HepG2 (cell line): Measurements from ENCODE around the gene SLC19A3. TPM values are rescaled to one million over a fixed set of nuclear protein-coding genes. Genes with fewer than 3 reads are reported as not detected.

Source experiments
- ATAC-seq: fragments of 200-7000 bp; cut with Tn5 transposase; 3 replicates; pipeline ENCODE4 v1.9.1; 2020; ENCODE audit warnings: mild to moderate bottlenecking, moderate library complexity
- BruUV-seq: library from RNA; stranded (reverse); fragments of 400-500 nt; replicated peaks from 2 replicates; lab custom pipeline; 2021; lab: Mats Ljungman, UMichigan
- CTCF ChIA-PET: fragments of 300-600 bp; formaldehyde crosslinking; extraction: SDS; loops from one replicate; lab custom pipeline; 2021; ENCODE audit warnings: low total read pairs, inconsistent platforms, low intra/inter-chr PET ratio; lab: Yijun Ruan, JAX
- POLR2A ChIA-PET: fragments of 350-600 bp; sonication (Branson Sonifier 250); formaldehyde crosslinking; loops from one replicate; lab custom pipeline; 2020; ENCODE audit warnings: antibody characterized with exemption, inconsistent platforms; lab: Yijun Ruan, JAX
- DNase-seq: peaks from one replicate; pipeline ENCODE4 v3.0.0-alpha.2; 2015; ENCODE audit warnings: low spot score
- FAIRE-seq: peaks from 3 replicates; lab custom pipeline; 2011; peaks lifted over from hg19 to GRCh38; lab: Jason Lieb, UNC
- H2AFZ ChIP-seq: one replicate; pipeline ENCODE4 v1.6.1; 2011; ENCODE audit warnings: low read length, inconsistent platforms
- H3K27ac ChIP-seq: fragments of 300-600 bp; 3 replicates; pipeline ENCODE4 v1.8.0; 2011; ENCODE audit warnings: mixed run types, mild to moderate bottlenecking, mixed read lengths, low read length, inconsistent platforms; ENCODE audit not compliant: insufficient read depth; ENCODE audit errors: extremely low read length
- H3K27me3 ChIP-seq, 2 experiments: fragments of 200-600 bp in 1 of 2; 2 replicates in 1 of 2; 3 replicates in 1 of 2; pipeline versions ENCODE4 v1.6.0 to v1.8.0; 2011; ENCODE audit warnings: low read length in 2 of 2, mild to moderate bottlenecking in 2 of 2, moderate library complexity in 2 of 2, inconsistent platforms in 1 of 2; ENCODE audit not compliant: insufficient read depth in 2 of 2, control insufficient read depth in 1 of 2
- H3K36me3 ChIP-seq, 2 experiments: fragments of 200-600 bp in 1 of 2; replicated peaks in 1 of 2; 2 replicates in 1 of 2; 3 replicates in 1 of 2; pipeline versions ENCODE4 v1.5.1 to v1.8.0; 2011; ENCODE audit warnings: low read length in 2 of 2, inconsistent platforms in 1 of 2; ENCODE audit not compliant: insufficient read depth in 2 of 2, control insufficient read depth in 1 of 2
- H3K4me1 ChIP-seq: 2 replicates; pipeline ENCODE4 v1.5.1; 2012; ENCODE audit warnings: low read length, inconsistent platforms; ENCODE audit not compliant: insufficient read depth
- H3K4me2 ChIP-seq: 2 replicates; pipeline ENCODE4 v1.6.0; 2011; ENCODE audit warnings: low read depth, low read length, inconsistent platforms
- H3K4me3 ChIP-seq, 3 experiments: fragments of 200-600 bp in 1 of 3; sonication (generic), shearing (Covaris generic) in 1 of 3; replicated peaks in 1 of 3; 2 replicates each; pipeline ENCODE4 v1.5.1; 2011 to 2016; ENCODE audit warnings: low read length in 3 of 3, inconsistent platforms in 2 of 3, low read depth in 2 of 3, mild to moderate bottlenecking in 2 of 3, control low read depth in 1 of 3, mixed read lengths in 1 of 3; ENCODE audit not compliant: insufficient read depth in 1 of 3
- H3K79me2 ChIP-seq: one replicate; pipeline ENCODE4 v1.6.1; 2011; ENCODE audit warnings: low read length, inconsistent platforms; ENCODE audit not compliant: insufficient read depth
- H3K9ac ChIP-seq: 2 replicates; pipeline ENCODE4 v1.6.0; 2011; ENCODE audit warnings: mild to moderate bottlenecking, low read depth, low read length, inconsistent platforms; ENCODE audit not compliant: insufficient read depth
- H3K9me3 ChIP-seq: 2 replicates; pipeline ENCODE4 v1.5.1; 2012; ENCODE audit warnings: mild to moderate bottlenecking, low read length
- H4K20me1 ChIP-seq: 2 replicates; pipeline ENCODE4 v1.6.0; 2011; ENCODE audit warnings: inconsistent platforms, mild to moderate bottlenecking, low read length, moderate library complexity; ENCODE audit not compliant: insufficient read depth
- FOXO1 ChIP-seq: sonication (generic); formaldehyde crosslinking; IDR thresholded peaks from 2 replicates; pipeline ENCODE4 v1.4.0; 2020; ENCODE audit warnings: missing genetic modification reagents
- KAT8 ChIP-seq: IDR thresholded peaks from 2 replicates; pipeline ENCODE4 v1.6.1; 2016; ENCODE audit warnings: missing genetic modification reagents, missing compliant biosample characterization
- MIER2 ChIP-seq: IDR thresholded peaks from 2 replicates; pipeline ENCODE4 v1.6.1; 2016; ENCODE audit warnings: missing biosample characterization, missing genetic modification reagents
- MIER3 ChIP-seq: IDR thresholded peaks from 2 replicates; pipeline ENCODE4 v1.6.1; 2016; ENCODE audit warnings: missing compliant biosample characterization, borderline replicate concordance
- NR2C2 ChIP-seq: sonication (generic); formaldehyde crosslinking; IDR thresholded peaks from 2 replicates; pipeline ENCODE4 v1.4.0; 2020; ENCODE audit warnings: missing genetic modification reagents, mild to moderate bottlenecking, moderate library complexity, borderline replicate concordance
- NR2F2 ChIP-seq: IDR thresholded peaks from 2 replicates; pipeline ENCODE4 v1.6.1; 2012; ENCODE audit warnings: low read depth, inconsistent platforms, borderline replicate concordance
- PHF21A ChIP-seq: sonication (generic); formaldehyde crosslinking; IDR thresholded peaks from 2 replicates; pipeline ENCODE4 v1.5.0; 2020; ENCODE audit warnings: mild to moderate bottlenecking, missing genetic modification reagents
- POGZ ChIP-seq: sonication (generic); formaldehyde crosslinking; IDR thresholded peaks from 2 replicates; pipeline ENCODE4 v1.4.0; 2020; ENCODE audit warnings: mild to moderate bottlenecking, missing genetic modification reagents
- PPARG ChIP-seq: conservative IDR thresholded peaks from 2 replicates; pipeline ENCODE4 v1.6.1; 2016; ENCODE audit warnings: missing biosample characterization, missing genetic modification reagents
- RCOR2 ChIP-seq: IDR thresholded peaks from 2 replicates; pipeline ENCODE4 v1.6.1; 2016; ENCODE audit warnings: missing biosample characterization, missing genetic modification reagents
- REPIN1 ChIP-seq: sonication (generic); formaldehyde crosslinking; IDR thresholded peaks from 2 replicates; pipeline ENCODE4 v1.8.0; 2022; ENCODE audit warnings: missing genetic modification reagents, low read depth, mild to moderate bottlenecking, borderline replicate concordance
- SP4 ChIP-seq: sonication (generic); formaldehyde crosslinking; IDR thresholded peaks from 2 replicates; pipeline ENCODE4 v1.8.1; 2023; ENCODE audit warnings: mild to moderate bottlenecking, missing genetic modification reagents
- ZMYM3 ChIP-seq: sonication (generic); formaldehyde crosslinking; IDR thresholded peaks from 2 replicates; pipeline ENCODE4 v1.5.1; 2020; ENCODE audit warnings: mild to moderate bottlenecking, missing genetic modification reagents
- ZNF12 ChIP-seq: sonication (generic); formaldehyde crosslinking; IDR thresholded peaks from 2 replicates; pipeline ENCODE4 v1.5.0; 2020; ENCODE audit warnings: missing genetic modification reagents
- ZNF441 ChIP-seq: sonication (generic); formaldehyde crosslinking; IDR thresholded peaks from 2 replicates; pipeline ENCODE4 v1.7.0; 2021; ENCODE audit warnings: missing genetic modification reagents, borderline replicate concordance
- ZNF556 ChIP-seq: sonication (generic); formaldehyde crosslinking; IDR thresholded peaks from 2 replicates; pipeline ENCODE4 v1.4.0; 2020; ENCODE audit warnings: mild to moderate bottlenecking, missing genetic modification reagents, borderline replicate concordance
- ZNF598 ChIP-seq: sonication (generic); formaldehyde crosslinking; IDR thresholded peaks from 2 replicates; pipeline ENCODE4 v1.5.1; 2020; ENCODE audit warnings: mild to moderate bottlenecking, missing genetic modification reagents, borderline replicate concordance
- ZNF619 ChIP-seq: sonication (generic); formaldehyde crosslinking; IDR thresholded peaks from 2 replicates; pipeline ENCODE4 v1.4.0; 2020; ENCODE audit warnings: mild to moderate bottlenecking, missing genetic modification reagents
- WGBS: methylation state at CpG from one replicate; pipeline ENCODE4 v1.1.6; 2017; ENCODE audit warnings: low lambda C conversion rate; 5-methylcytosine and 5-hydroxymethylcytosine counted together
- in situ Hi-C: cut with HindIII; loops from 2 replicates; pipeline ENCODE4 v1.10.0; 2017; ENCODE audit warnings: low pct_unique_long_range_greater_than_20kb; ENCODE audit not compliant: extremely low pct_ligation_motif_present
- intact Hi-C: fragments of 100-400 bp; cut with micrococcal nuclease; formaldehyde crosslinking; loops from one replicate; pipeline ENCODE4 v1.10.0; 2022; ENCODE audit not compliant: unreplicated experiment
- polyA plus RNA-seq, 8 experiments: library from polyadenylated mRNA; depleted of rRNA in 3 of 8; stranded (reverse) in 7 of 8; unstranded in 1 of 8; fragments of >200 nt; fragmentation: Illumina TruSeq in 4 of 8; extraction: Trizol in 4 of 8; gene quantifications; 2 replicates each; pipeline versions ENCODE4 v1.2.1 to v1.2.3, GENCODE V29; 2011 to 2016; ENCODE audit warnings: low read depth in 4 of 8, missing spikeins in 1 of 8, mixed read lengths in 1 of 8; ENCODE audit not compliant: insufficient read depth in 1 of 8
- total RNA-seq, 5 experiments: library from RNA; depleted of rRNA; stranded (reverse); fragments of >200 nt; fragmentation: Illumina TruSeq; extraction: Trizol; gene quantifications; 2 replicates each; pipeline ENCODE4 v1.2.3, GENCODE V29; 2016; ENCODE audit warnings: low read depth in 1 of 5
- TF ChIP-seq, protein P1 (sequence below): sonication (generic); formaldehyde crosslinking; IDR thresholded peaks from 2 replicates; pipeline ENCODE4 v1.4.0; 2020; ENCODE audit warnings: mild to moderate bottlenecking, missing genetic modification reagents
- TF ChIP-seq, protein P2 (sequence below): IDR thresholded peaks from 2 replicates; pipeline ENCODE4 v1.6.1; 2016; ENCODE audit warnings: low read depth, control low read depth
- TF ChIP-seq, protein P3 (sequence below): sonication (generic); formaldehyde crosslinking; conservative IDR thresholded peaks from 2 replicates; pipeline ENCODE4 v1.4.0; 2020; ENCODE audit warnings: mild to moderate bottlenecking, missing genetic modification reagents, moderate library complexity

SLC19A3 gene
- total and polyA plus RNA-seq, 2 of the 13 experiments (the other 11 are each of a cell fraction or from before 2014, with no cell fraction given) = 2.3 to 5.2 TPM

DNA sequence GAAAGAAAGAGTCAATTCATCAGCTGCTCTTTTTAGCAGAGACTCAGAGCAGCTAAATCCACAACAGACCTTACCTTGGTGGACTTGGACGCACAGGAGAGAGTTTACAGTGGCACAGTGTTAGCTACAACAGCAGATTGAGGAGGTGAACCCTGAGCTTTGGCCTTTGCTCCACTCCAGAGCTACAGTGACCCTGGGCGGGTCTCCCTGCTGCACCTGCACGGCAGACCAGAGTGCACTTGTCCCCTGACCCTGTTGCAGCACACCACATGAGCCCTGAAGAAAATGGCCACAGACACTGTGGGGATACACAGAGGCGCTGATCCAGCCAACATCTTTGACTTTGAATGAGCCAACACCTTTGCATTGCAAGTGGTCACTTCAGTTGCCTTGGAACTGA, 11.0 kb downstream of the SLC19A3 start:
- no peak overlapping the region for H2AFZ ChIP-seq
- H3K4me2 ChIP-seq = peak overlapping the region; percentile 33
- H3K4me1 ChIP-seq = peaks cover 30% of the 10 kb centered on the region
- ATAC-seq = peak; percentile 95
- peak; percentile 79 for FAIRE-seq
- H3K27me3 ChIP-seq = no peaks in the 10 kb centered on the region
- no peaks in the 10 kb centered on the region for H3K79me2 ChIP-seq
- intact Hi-C loops (no loop called here), in situ Hi-C loops (no loop called here)
- ChIA-PET CTCF (no interaction called here), POLR2A (no interaction called here)
- H3K9me3 ChIP-seq = no peaks in the 10 kb centered on the region
- no peak overlapping the region for H3K9ac ChIP-seq
- H3K27ac ChIP-seq = peak overlapping the region; percentile 1
- DNase-seq = peak; percentile 24
- H4K20me1 ChIP-seq = no peaks in the 10 kb centered on the region
- WGBS = 31% methylated on average over 4 of the region's 4 CpGs
- BruUV-seq = no TSS peak
- H3K36me3 ChIP-seq = no peaks in the 10 kb centered on the region
- no peak overlapping the region for H3K4me3 ChIP-seq
- TF ChIP-seq KAT8 (CRISPR knock-in tag) (peak; percentile 29; the same call in 1 of the 2 replicates), PPARG (CRISPR knock-in tag) (peak; percentile 89), ZNF556 (CRISPR knock-in tag) (peak; percentile 89; the same call in 1 of the 2 replicates), REPIN1 (peak; percentile 79), ZNF441 (0 out of 2 replicates have a peak, but pooled peaks have one; percentile 65), ZNF598 (CRISPR knock-in tag) (peak; percentile 69; the same call in 1 of the 2 replicates), NR2C2 (peak; percentile 91), MIER2 (CRISPR knock-in tag) (0 out of 2 replicates have a peak, but pooled peaks have one; percentile 24), SP4 (CRISPR knock-in tag) (peak; percentile 44; the same call in 1 of the 2 replicates), MIER3 (CRISPR knock-in tag) (0 out of 2 replicates have a peak, but pooled peaks have one; percentile 30), ZMYM3 (CRISPR knock-in tag) (peak; percentile 87), POGZ (CRISPR knock-in tag) (peak; percentile 88), NR2F2 (peak; percentile 92), ZNF619 (CRISPR knock-in tag) (no peak), RCOR2 (CRISPR knock-in tag) (peak; percentile 78; the same call in 1 of the 2 replicates), FOXO1 (CRISPR knock-in tag) (peak; percentile 63; the same call in 1 of the 2 replicates), ZNF12 (CRISPR knock-in tag) (no peak), PHF21A (CRISPR knock-in tag) (peak; percentile 73)
- TF ChIP-seq, protein P1, sequence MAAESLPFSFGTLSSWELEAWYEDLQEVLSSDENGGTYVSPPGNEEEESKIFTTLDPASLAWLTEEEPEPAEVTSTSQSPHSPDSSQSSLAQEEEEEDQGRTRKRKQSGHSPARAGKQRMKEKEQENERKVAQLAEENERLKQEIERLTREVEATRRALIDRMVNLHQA (CRISPR knock-in tag) = no peak
- TF ChIP-seq, protein P2, sequence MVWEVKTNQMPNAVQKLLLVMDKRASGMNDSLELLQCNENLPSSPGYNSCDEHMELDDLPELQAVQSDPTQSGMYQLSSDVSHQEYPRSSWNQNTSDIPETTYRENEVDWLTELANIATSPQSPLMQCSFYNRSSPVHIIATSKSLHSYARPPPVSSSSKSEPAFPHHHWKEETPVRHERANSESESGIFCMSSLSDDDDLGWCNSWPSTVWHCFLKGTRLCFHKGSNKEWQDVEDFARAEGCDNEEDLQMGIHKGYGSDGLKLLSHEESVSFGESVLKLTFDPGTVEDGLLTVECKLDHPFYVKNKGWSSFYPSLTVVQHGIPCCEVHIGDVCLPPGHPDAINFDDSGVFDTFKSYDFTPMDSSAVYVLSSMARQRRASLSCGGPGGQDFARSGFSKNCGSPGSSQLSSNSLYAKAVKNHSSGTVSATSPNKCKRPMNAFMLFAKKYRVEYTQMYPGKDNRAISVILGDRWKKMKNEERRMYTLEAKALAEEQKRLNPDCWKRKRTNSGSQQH (CRISPR knock-in tag) = peak; percentile 27; the same call in 1 of the 2 replicates
- TF ChIP-seq, protein P3, sequence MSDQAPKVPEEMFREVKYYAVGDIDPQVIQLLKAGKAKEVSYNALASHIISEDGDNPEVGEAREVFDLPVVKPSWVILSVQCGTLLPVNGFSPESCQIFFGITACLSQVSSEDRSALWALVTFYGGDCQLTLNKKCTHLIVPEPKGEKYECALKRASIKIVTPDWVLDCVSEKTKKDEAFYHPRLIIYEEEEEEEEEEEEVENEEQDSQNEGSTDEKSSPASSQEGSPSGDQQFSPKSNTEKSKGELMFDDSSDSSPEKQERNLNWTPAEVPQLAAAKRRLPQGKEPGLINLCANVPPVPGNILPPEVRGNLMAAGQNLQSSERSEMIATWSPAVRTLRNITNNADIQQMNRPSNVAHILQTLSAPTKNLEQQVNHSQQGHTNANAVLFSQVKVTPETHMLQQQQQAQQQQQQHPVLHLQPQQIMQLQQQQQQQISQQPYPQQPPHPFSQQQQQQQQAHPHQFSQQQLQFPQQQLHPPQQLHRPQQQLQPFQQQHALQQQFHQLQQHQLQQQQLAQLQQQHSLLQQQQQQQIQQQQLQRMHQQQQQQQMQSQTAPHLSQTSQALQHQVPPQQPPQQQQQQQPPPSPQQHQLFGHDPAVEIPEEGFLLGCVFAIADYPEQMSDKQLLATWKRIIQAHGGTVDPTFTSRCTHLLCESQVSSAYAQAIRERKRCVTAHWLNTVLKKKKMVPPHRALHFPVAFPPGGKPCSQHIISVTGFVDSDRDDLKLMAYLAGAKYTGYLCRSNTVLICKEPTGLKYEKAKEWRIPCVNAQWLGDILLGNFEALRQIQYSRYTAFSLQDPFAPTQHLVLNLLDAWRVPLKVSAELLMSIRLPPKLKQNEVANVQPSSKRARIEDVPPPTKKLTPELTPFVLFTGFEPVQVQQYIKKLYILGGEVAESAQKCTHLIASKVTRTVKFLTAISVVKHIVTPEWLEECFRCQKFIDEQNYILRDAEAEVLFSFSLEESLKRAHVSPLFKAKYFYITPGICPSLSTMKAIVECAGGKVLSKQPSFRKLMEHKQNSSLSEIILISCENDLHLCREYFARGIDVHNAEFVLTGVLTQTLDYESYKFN (CRISPR knock-in tag) = peak; percentile 89
